Testis (tissue), 2 donors: ENCODE data around the gene PDCD10.

ENCODE experiments used
- POLR2A ChIP-seq: fragments of 450-650 bp; IDR thresholded peaks from one replicate; pipeline ENCODE4 v1.6.1; 2017; ENCODE audit warnings: antibody characterized with exemption, mild to moderate bottlenecking, moderate library complexity
- TF ChIP-seq, protein P1 (sequence below), 3 experiments: fragments of 450-650 bp in 2 of 3; fragments of 200-600 bp in 1 of 3; sonication (generic) in 1 of 3; IDR thresholded peaks; one replicate each; pipeline ENCODE4 v1.5.1; 2016 to 2019; ENCODE audit warnings: antibody characterized with exemption in 3 of 3, mild to moderate bottlenecking in 2 of 3, moderate library complexity in 1 of 3

DNA sequence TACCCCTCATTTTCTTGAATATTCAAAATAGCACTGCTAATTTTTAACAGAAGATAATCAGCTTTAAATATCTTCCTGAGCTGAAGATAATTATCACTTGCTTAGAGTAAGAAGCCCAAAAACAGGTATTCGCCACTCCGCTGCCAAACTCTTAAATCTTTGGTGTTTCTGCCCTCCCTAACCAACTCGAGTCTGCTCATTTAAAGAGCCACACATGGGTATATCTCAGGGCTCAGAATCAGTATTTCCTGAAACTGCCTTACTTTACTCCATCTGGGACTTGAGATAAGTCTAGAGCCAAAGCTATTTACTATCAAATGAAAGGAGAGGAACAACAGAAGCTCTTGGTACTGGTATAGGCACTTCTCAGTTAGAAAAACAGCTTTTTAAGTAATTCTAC lies 10.8 kb downstream of the PDCD10 start:
- TF ChIP-seq, protein P1, sequence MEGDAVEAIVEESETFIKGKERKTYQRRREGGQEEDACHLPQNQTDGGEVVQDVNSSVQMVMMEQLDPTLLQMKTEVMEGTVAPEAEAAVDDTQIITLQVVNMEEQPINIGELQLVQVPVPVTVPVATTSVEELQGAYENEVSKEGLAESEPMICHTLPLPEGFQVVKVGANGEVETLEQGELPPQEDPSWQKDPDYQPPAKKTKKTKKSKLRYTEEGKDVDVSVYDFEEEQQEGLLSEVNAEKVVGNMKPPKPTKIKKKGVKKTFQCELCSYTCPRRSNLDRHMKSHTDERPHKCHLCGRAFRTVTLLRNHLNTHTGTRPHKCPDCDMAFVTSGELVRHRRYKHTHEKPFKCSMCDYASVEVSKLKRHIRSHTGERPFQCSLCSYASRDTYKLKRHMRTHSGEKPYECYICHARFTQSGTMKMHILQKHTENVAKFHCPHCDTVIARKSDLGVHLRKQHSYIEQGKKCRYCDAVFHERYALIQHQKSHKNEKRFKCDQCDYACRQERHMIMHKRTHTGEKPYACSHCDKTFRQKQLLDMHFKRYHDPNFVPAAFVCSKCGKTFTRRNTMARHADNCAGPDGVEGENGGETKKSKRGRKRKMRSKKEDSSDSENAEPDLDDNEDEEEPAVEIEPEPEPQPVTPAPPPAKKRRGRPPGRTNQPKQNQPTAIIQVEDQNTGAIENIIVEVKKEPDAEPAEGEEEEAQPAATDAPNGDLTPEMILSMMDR (IDR thresholded peaks at IDR 0.05), result no peak
- no peak for TF ChIP-seq POLR2A
